CD4-positive, alpha-beta T cell (primary cell): ENCODE data around the gene GLOD4. TPM values are rescaled to one million over a fixed set of nuclear protein-coding genes. Genes with fewer than 3 reads are reported as not detected.

Experiments used
- ATAC-seq: fragments of 200-7000 bp; cut with Tn5 transposase; one replicate; pipeline ENCODE4 v1.10.0; 2022; ENCODE audit warnings: mild to moderate bottlenecking; ENCODE audit not compliant: poor library complexity
- CTCF ChIA-PET: fragments of 350-600 bp; sonication (Branson Sonifier 250); formaldehyde crosslinking; loops from one replicate; lab custom pipeline; 2021; ENCODE audit warnings: antibody characterized with exemption, inconsistent platforms; lab: Charles Lee
- POLR2A ChIA-PET: fragments of 350-600 bp; sonication (Branson Sonifier 250); formaldehyde crosslinking; loops from one replicate; lab custom pipeline; 2021; ENCODE audit warnings: antibody characterized with exemption, inconsistent platforms; lab: Charles Lee
- DNase-seq, 14 experiments: peaks; one replicate each; pipeline ENCODE4 v3.0.0-alpha.2; 2013 to 2020; ENCODE audit warnings: mixed read lengths in 2 of 14
- H3K27ac ChIP-seq, 2 donors: one replicate each; pipeline versions ENCODE4 v1.5.1 to v1.7.0; 2013; ENCODE audit warnings: low read length in 2 of 2, low read depth in 1 of 2, mild to moderate bottlenecking in 1 of 2
- H3K27me3 ChIP-seq, 2 experiments: 1 replicate in 1 of 2; 2 replicates in 1 of 2; pipeline versions ENCODE4 v1.6.1 to v1.7.0; 2013; ENCODE audit warnings: low read length in 2 of 2, control low read depth in 1 of 2, mild to moderate bottlenecking in 1 of 2, moderate library complexity in 1 of 2; ENCODE audit not compliant: insufficient read depth in 2 of 2, control insufficient read depth in 1 of 2
- H3K36me3 ChIP-seq: one replicate; pipeline ENCODE4 v1.6.1; 2013; ENCODE audit warnings: low read length, control low read depth; ENCODE audit not compliant: insufficient read depth
- H3K4me1 ChIP-seq: one replicate; pipeline ENCODE4 v1.6.1; 2013; ENCODE audit warnings: low read length, control low read depth; ENCODE audit not compliant: insufficient read depth
- H3K4me3 ChIP-seq: one replicate; pipeline ENCODE4 v1.5.1; 2013; ENCODE audit warnings: mild to moderate bottlenecking, low read length, moderate library complexity
- H3K9me3 ChIP-seq, 2 experiments: 1 replicate in 1 of 2; 2 replicates in 1 of 2; pipeline versions ENCODE4 v1.6.1 to v1.7.0; 2013; ENCODE audit warnings: low read length in 2 of 2, mild to moderate bottlenecking in 2 of 2, control low read depth in 1 of 2, moderate library complexity in 1 of 2; ENCODE audit not compliant: control insufficient read depth in 1 of 2, insufficient read depth in 1 of 2
- H3K27ac Mint-ChIP-seq: one replicate; pipeline ENCODE4 v1.8.0; 2020; ENCODE audit warnings: mixed read lengths
- H3K27me3 Mint-ChIP-seq: one replicate; pipeline ENCODE4 v1.8.0; 2021; ENCODE audit warnings: mixed read lengths
- H3K36me3 Mint-ChIP-seq: one replicate; pipeline ENCODE4 v1.8.0; 2021; ENCODE audit warnings: low read depth, mixed read lengths
- H3K4me1 Mint-ChIP-seq: one replicate; pipeline ENCODE4 v1.8.0; 2021; ENCODE audit warnings: low read depth, mixed read lengths
- H3K4me3 Mint-ChIP-seq: one replicate; pipeline ENCODE4 v1.8.0; 2020; ENCODE audit warnings: mild to moderate bottlenecking, mixed read lengths
- H3K9me3 Mint-ChIP-seq: one replicate; pipeline ENCODE4 v1.8.0; 2020; ENCODE audit warnings: mixed read lengths
- CTCF ChIP-seq: fragments of 200-600 bp; IDR thresholded peaks from one replicate; pipeline ENCODE4 v1.8.0; 2022; ENCODE audit warnings: antibody characterized with exemption, mild to moderate bottlenecking
- intact Hi-C, 2 experiments: fragments of 100-400 bp; cut with DNase I in 1 of 2; cut with micrococcal nuclease in 1 of 2; formaldehyde crosslinking; loops; one replicate each; pipeline versions ENCODE4 v1.15.1 to v1.9.0; 2023 to 2025; cut with DNase I, micrococcal nuclease
- total RNA-seq, 174 experiments: library from RNA in 2 of 174; stranded (reverse) in 2 of 174; gene quantifications; one replicate each; pipeline ENCODE4 v1.2.3 and lab custom pipeline; 2021 to 2026

Gene GLOD4
- total RNA-seq, 2 experiments from 2014 or later: 88.0 to 89.3 TPM

GRCh38 chr17:814371-814770 is 32.3 kb upstream of the GLOD4 start:
- DNase-seq: no peak
- no peaks in the 10 kb centered on the region for H3K9me3 Mint-ChIP-seq

GRCh38 chr17:812638-813204 is 30.6 kb upstream of the GLOD4 start:
- CTCF ChIA-PET: no interaction called here
- Histone ChIP-seq H3K36me3 (no peaks in the 10 kb centered on the region), H3K27me3 (no peaks in the 10 kb centered on the region), H3K9me3 (peaks cover 0 to 6% of the 10 kb centered on the region in 2 experiments), H3K4me1 (no peaks in the 10 kb centered on the region), H3K27ac (no peak overlapping the region), H3K4me3 (no peak overlapping the region)
- no peak for TF ChIP-seq CTCF
- intact Hi-C loops: no loop called here
- no peak overlapping the region for H3K27ac Mint-ChIP-seq
- ATAC-seq (no peak), DNase-seq (no peak)
- no peak overlapping the region for H3K4me3 Mint-ChIP-seq
- no peaks in the 10 kb centered on the region for H3K27me3 Mint-ChIP-seq
- H3K4me1 Mint-ChIP-seq: no peaks in the 10 kb centered on the region
- H3K9me3 Mint-ChIP-seq: no peaks in the 10 kb centered on the region
- POLR2A ChIA-PET: no interaction called here
- H3K36me3 Mint-ChIP-seq: no peaks in the 10 kb centered on the region

More at GRCh38 chr17:814371-814770, 32.3 kb upstream of the GLOD4 start:
- no peaks in the 10 kb centered on the region for H3K4me1 ChIP-seq
- no peaks in the 10 kb centered on the region for H3K36me3 ChIP-seq
- no peak overlapping the region for H3K27ac Mint-ChIP-seq
- H3K27me3 ChIP-seq: no peaks in the 10 kb centered on the region
- no peaks in the 10 kb centered on the region for H3K36me3 Mint-ChIP-seq
- no peaks in the 10 kb centered on the region for H3K27me3 Mint-ChIP-seq
- no peak for ATAC-seq
- ChIA-PET CTCF (no interaction called here), POLR2A (no interaction called here)
- no peak for TF ChIP-seq CTCF
- H3K4me3 ChIP-seq: no peak overlapping the region
- no peaks in the 10 kb centered on the region for H3K4me1 Mint-ChIP-seq
- H3K4me3 Mint-ChIP-seq: no peak overlapping the region
- H3K9me3 ChIP-seq: peaks cover 0 to 6% of the 10 kb centered on the region in 2 experiments
- H3K27ac ChIP-seq: no peak overlapping the region
- intact Hi-C loops: no loop called here

- Mint-ChIP-seq H3K27ac (no peak overlapping the region), H3K4me3 (no peak overlapping the region), H3K27me3 (peaks cover 7% of the 10 kb centered on the region), H3K36me3 (no peaks in the 10 kb centered on the region), H3K9me3 (no peaks in the 10 kb centered on the region), H3K4me1 (no peaks in the 10 kb centered on the region)
- no peak for ATAC-seq
- H3K9me3 ChIP-seq: peaks cover 0 to 6% of the 10 kb centered on the region in 2 experiments
- no peaks in the 10 kb centered on the region for H3K27me3 ChIP-seq
- no peak for TF ChIP-seq CTCF
- intact Hi-C loops: no loop called here
- H3K36me3 ChIP-seq: no peaks in the 10 kb centered on the region
- ChIA-PET POLR2A (no interaction called here), CTCF (no interaction called here)
- no peak for DNase-seq
- no peaks in the 10 kb centered on the region for H3K4me1 ChIP-seq
- H3K4me3 ChIP-seq: no peak overlapping the region
- H3K27ac ChIP-seq: no peak overlapping the region
Observed at GRCh38 chr17:811051-811784, 29.1 kb upstream of the GLOD4 start.
